OCI-LY1 (cell line): ENCODE data around the gene PIP.
"Not testable (repeated sequence)": the region's sequence is repeated elsewhere in the genome, so short reads cannot be mapped to it uniquely, and the experiment has no call there.

Source experiments
- H2AFZ ChIP-seq: fragments of 200-600 bp; sonication (generic), shearing (Covaris generic); 2 replicates; pipeline ENCODE4 v1.6.0; 2014; ENCODE audit warnings: antibody characterized with exemption, mild to moderate bottlenecking, low read length
- H3F3A ChIP-seq: fragments of 200-600 bp; sonication (generic), shearing (Covaris generic); 2 replicates; pipeline ENCODE4 v1.6.0; 2014; ENCODE audit warnings: mild to moderate bottlenecking, antibody characterized with exemption, low read length, moderate library complexity; ENCODE audit not compliant: insufficient read depth
- H3K27ac ChIP-seq: fragments of 200-600 bp; sonication (generic); 2 replicates; pipeline ENCODE4 v1.5.1; 2014; ENCODE audit warnings: low read length, mixed run types, mild to moderate bottlenecking, low read depth; ENCODE audit not compliant: poor library complexity, severe bottlenecking
- H3K27me3 ChIP-seq: fragments of 200-600 bp; sonication (generic); 2 replicates; pipeline ENCODE4 v1.6.0; 2014; ENCODE audit warnings: antibody characterized with exemption, mild to moderate bottlenecking, low read length, moderate library complexity; ENCODE audit not compliant: insufficient read depth
- H3K36me3 ChIP-seq: fragments of 200-600 bp; sonication (generic); 2 replicates; pipeline ENCODE4 v1.6.1; 2014; ENCODE audit warnings: mild to moderate bottlenecking, antibody characterized with exemption, low read length, moderate library complexity, mixed read lengths; ENCODE audit not compliant: insufficient read depth
- H3K4me1 ChIP-seq: fragments of 200-600 bp; sonication (generic); 2 replicates; pipeline ENCODE4 v1.5.1; 2014; ENCODE audit warnings: mild to moderate bottlenecking, low read length, moderate library complexity; ENCODE audit not compliant: insufficient read depth, severe bottlenecking
- H3K4me2 ChIP-seq: fragments of 200-600 bp; sonication (generic), shearing (Covaris generic); 2 replicates; pipeline ENCODE4 v1.6.1; 2014; ENCODE audit warnings: low read length
- H3K4me3 ChIP-seq: fragments of 200-600 bp; sonication (generic); 2 replicates; pipeline ENCODE4 v1.5.1; 2014; ENCODE audit warnings: low read length, low read depth, mild to moderate bottlenecking, mixed read lengths; ENCODE audit not compliant: poor library complexity, severe bottlenecking
- H3K79me2 ChIP-seq: fragments of 200-600 bp; shearing (Covaris generic); 2 replicates; pipeline ENCODE4 v1.6.1; 2016; ENCODE audit warnings: mixed run types, low read length, mixed read lengths; ENCODE audit not compliant: insufficient read depth
- H3K9ac ChIP-seq: fragments of 200-600 bp; sonication (generic), shearing (Covaris generic); 2 replicates; pipeline ENCODE4 v1.6.1; 2014; ENCODE audit warnings: mild to moderate bottlenecking, low read length, mixed read lengths
- H3K9me2 ChIP-seq: fragments of 200-600 bp; sonication (generic), shearing (Covaris generic); 2 replicates; pipeline ENCODE4 v1.6.1; 2014; ENCODE audit warnings: low read depth, mild to moderate bottlenecking, low read length, mixed read lengths
- H3K9me3 ChIP-seq: fragments of 200-600 bp; shearing (Covaris generic); 2 replicates; pipeline ENCODE4 v1.6.1; 2014; ENCODE audit warnings: low read length, mixed read lengths
- H4K20me1 ChIP-seq: fragments of 200-600 bp; sonication (generic), shearing (Covaris generic); 2 replicates; pipeline ENCODE4 v1.6.0; 2016; ENCODE audit warnings: mild to moderate bottlenecking, low read length; ENCODE audit not compliant: insufficient read depth
- EZH2 ChIP-seq: fragments of 200-600 bp; sonication (generic), shearing (Covaris generic); IDR thresholded peaks from 2 replicates; pipeline ENCODE4 v1.8.0; 2017; ENCODE audit warnings: borderline replicate concordance, mixed run types, mild to moderate bottlenecking, antibody characterized with exemption, low read length, moderate library complexity, mixed read lengths
- TF ChIP-seq, protein P1 (sequence below): fragments of 200-600 bp; sonication (generic), shearing (Covaris generic); IDR thresholded peaks from 2 replicates; pipeline ENCODE4 v1.5.1; 2017; ENCODE audit warnings: mild to moderate bottlenecking, antibody characterized with exemption, low read length, moderate library complexity, mixed read lengths

PIP gene

DNA sequence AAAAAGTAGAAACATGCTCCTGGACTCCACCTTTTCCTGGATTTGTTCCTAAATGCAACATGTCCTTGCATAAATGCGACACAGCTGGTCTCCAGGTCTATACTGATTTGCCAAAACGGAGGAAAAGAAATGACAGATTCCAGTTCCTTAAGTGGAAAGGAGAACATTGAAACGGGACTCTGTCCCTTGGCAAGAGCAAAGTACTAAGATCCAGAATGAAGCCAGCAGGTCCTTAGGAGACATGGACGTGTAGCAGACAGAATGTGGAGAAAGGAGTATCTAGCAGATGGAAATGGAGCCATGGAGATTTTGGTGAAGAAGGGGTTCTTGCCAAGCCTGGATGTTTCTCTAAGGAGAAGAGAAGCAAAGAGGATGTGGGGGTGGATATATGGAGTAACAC is 16.2 kb downstream of the PIP start:
- Histone ChIP-seq H3K79me2 (no peaks in the 10 kb centered on the region), H3K4me2 (no peak overlapping the region), H3K9ac (no peak overlapping the region), H3K9me3 (no peaks in the 10 kb centered on the region), H3F3A (no peaks in the 10 kb centered on the region), H3K4me3 (no peak overlapping the region), H4K20me1 (no peaks in the 10 kb centered on the region), H3K27ac (no peak overlapping the region), H3K4me1 (no peaks in the 10 kb centered on the region), H3K27me3 (no peaks in the 10 kb centered on the region), H3K36me3 (no peaks in the 10 kb centered on the region), H3K9me2 (no peaks in the 10 kb centered on the region), H2AFZ (no peak overlapping the region)
- no peak for TF ChIP-seq EZH2
- TF ChIP-seq, protein P1, sequence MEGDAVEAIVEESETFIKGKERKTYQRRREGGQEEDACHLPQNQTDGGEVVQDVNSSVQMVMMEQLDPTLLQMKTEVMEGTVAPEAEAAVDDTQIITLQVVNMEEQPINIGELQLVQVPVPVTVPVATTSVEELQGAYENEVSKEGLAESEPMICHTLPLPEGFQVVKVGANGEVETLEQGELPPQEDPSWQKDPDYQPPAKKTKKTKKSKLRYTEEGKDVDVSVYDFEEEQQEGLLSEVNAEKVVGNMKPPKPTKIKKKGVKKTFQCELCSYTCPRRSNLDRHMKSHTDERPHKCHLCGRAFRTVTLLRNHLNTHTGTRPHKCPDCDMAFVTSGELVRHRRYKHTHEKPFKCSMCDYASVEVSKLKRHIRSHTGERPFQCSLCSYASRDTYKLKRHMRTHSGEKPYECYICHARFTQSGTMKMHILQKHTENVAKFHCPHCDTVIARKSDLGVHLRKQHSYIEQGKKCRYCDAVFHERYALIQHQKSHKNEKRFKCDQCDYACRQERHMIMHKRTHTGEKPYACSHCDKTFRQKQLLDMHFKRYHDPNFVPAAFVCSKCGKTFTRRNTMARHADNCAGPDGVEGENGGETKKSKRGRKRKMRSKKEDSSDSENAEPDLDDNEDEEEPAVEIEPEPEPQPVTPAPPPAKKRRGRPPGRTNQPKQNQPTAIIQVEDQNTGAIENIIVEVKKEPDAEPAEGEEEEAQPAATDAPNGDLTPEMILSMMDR: no peak

DNA sequence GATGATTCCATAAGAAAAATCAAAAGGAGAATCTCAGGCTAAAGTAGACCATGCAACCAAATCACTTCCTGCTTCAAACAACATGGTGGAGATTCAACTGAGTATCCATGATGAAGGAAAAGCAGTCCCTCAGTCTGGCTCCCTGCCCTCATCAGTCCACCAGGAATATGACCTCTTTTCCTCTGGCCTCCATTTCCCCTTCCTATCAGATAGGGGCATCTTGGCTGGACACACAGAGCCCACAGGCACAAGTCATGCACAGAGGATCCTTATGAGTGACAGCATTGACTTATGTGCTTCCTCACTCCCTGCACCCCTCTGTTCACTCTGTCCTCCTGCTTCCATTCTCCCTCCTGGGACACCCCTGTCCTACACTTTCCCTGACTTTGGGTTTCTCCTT is 16.8 kb downstream of the PIP start:
- H2AFZ ChIP-seq: no peak overlapping the region
- no peaks in the 10 kb centered on the region for H3K36me3 ChIP-seq
- H3K9ac ChIP-seq: no peak overlapping the region
- no peak overlapping the region for H3K4me2 ChIP-seq
- H3K4me1 ChIP-seq: no peaks in the 10 kb centered on the region
- H3K79me2 ChIP-seq: no peaks in the 10 kb centered on the region
- no peak overlapping the region for H3K4me3 ChIP-seq
- no peaks in the 10 kb centered on the region for H4K20me1 ChIP-seq
- no peaks in the 10 kb centered on the region for H3K9me2 ChIP-seq
- H3K9me3 ChIP-seq: no peaks in the 10 kb centered on the region
- no peaks in the 10 kb centered on the region for H3K27me3 ChIP-seq
- no peak for TF ChIP-seq EZH2
- TF ChIP-seq, protein P1: no peak
- H3F3A ChIP-seq: no peaks in the 10 kb centered on the region
- no peak overlapping the region for H3K27ac ChIP-seq

DNA sequence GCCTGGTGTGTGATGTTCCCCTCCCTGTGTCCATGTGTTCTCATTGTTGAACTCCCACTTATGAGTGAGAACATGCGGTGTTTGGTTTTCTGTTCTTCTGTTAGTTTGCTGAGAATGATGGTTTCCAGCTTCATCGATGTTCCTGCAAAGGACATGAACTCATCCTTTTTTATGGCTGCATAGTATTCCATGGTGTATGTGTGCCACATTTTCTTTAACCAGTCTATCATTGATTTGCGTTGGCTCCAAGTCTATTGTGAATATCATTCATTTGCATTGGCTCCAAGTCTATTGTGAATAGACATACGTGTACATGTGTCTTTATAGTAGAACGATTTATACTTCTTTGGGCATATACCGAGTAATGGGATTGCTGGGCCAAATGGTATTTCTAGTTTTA is 18.8 kb downstream of the PIP start:
- H3K4me2 ChIP-seq, H3K9me2 ChIP-seq, H2AFZ ChIP-seq, H3K9ac ChIP-seq, H4K20me1 ChIP-seq, H3K4me3 ChIP-seq, H3K27ac ChIP-seq, H3K27me3 ChIP-seq, H3F3A ChIP-seq, H3K4me1 ChIP-seq, H3K79me2 ChIP-seq, H3K9me3 ChIP-seq, H3K36me3 ChIP-seq: not testable (repeated sequence)

DNA sequence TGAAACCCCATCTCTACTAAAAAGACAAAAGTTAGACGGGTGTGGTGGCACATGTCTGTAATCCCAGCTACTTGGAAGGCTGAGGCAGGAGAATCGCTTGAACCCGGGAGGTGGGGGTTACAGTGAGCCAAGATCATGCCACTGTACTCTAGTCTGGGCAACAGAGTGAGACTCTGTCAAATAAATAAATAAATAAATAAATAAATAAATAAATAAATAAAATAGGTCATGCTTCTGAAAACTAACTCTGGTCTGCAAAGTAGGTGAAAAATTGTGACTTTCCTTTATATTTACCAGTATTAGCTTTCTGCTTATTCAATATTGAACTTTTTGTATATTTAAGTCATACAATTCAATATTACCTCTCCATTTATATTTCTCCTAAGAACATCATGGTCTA is 26.7 kb downstream of the PIP start:
- not testable (repeated sequence) for H3K27me3 ChIP-seq, H3F3A ChIP-seq, H3K36me3 ChIP-seq, H3K9ac ChIP-seq, H2AFZ ChIP-seq, H3K9me2 ChIP-seq, H3K9me3 ChIP-seq, H3K4me3 ChIP-seq, H4K20me1 ChIP-seq, H3K79me2 ChIP-seq, H3K4me2 ChIP-seq, H3K4me1 ChIP-seq, H3K27ac ChIP-seq
